Measurements from ENCODE around the gene FGD1. TPM values are rescaled to one million over a fixed set of nuclear protein-coding genes. Genes with fewer than 3 reads are reported as not detected.
A peak's percentile ranks its signal among the peaks of the same experiment; 100 is the strongest.

Gene FGD1
- total and polyA plus RNA-seq, 2 donors (not counting 3 experiments of a cell fraction or from before 2014, with no cell fraction given) = 6.3 to 19.6 TPM

GRCh38 chrX:54415534-54416350 is 80.3 kb downstream of the FGD1 start:
- dilution Hi-C loops (cut with MboI; ENCODE audit: extremely low pct_ligation_motif_present, low sequenced_read_pairs) (no loop called here), intact Hi-C loops (cut with micrococcal nuclease) (no loop called here)

DNA sequence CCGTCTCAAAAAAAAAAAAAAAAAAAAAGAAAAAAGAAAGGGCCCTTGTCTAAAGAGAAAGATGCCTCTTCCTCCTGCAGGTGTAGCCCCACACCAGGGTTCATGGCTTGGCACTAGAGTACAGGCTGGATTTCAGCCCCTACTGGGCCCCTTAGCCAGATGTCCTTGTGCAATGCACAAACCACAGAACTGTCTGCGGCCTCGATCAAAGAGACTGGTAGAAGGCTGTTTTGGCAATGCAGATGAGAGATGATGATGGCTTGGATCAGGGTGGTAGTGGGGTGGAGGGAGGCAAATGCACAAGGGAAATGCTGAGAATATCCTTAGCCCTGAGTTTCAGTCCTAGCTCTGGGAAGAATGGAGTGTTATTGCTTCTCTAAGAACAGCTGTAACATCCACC is 82.3 kb downstream of the FGD1 start:
- dilution Hi-C loops (cut with MboI; ENCODE audit: extremely low pct_ligation_motif_present, low sequenced_read_pairs) = no loop called here
- Histone ChIP-seq H3K36me3 (ENCODE audit: control insufficient read depth in 2 of 2, extremely low read depth in 1 of 2, insufficient read depth in 2 of 2, low read length in 2 of 2) (no peaks in the 10 kb centered on the region), H3K9me3 (replicated peaks; ENCODE audit: control insufficient read depth, insufficient read depth, low read length) (no peaks in the 10 kb centered on the region), H3K9me1 (replicated peaks; ENCODE audit: control insufficient read depth, extremely low read depth, insufficient read depth, low read length) (no peaks in the 10 kb centered on the region), H3K27me3 (ENCODE audit: control insufficient read depth in 2 of 2, insufficient read depth in 2 of 2, low read length in 2 of 2) (no peaks in the 10 kb centered on the region), H3K9ac (replicated peaks; ENCODE audit: extremely low read depth, insufficient read depth, low read length) (no peak overlapping the region), H2AFZ (ENCODE audit: low read depth, low read length) (no peak overlapping the region), H3K4me3 (replicated peaks in 1 of 3; ENCODE audit: insufficient read depth in 1 of 3, low read depth in 1 of 3, low read length in 3 of 3) (no peak overlapping the region), H3K27ac (ENCODE audit: insufficient read depth, low read depth, low read length) (no peak overlapping the region), H3K4me1 (ENCODE audit: control insufficient read depth, extremely low read depth, insufficient read depth, low read length) (no peaks in the 10 kb centered on the region), H3K4me2 (ENCODE audit: insufficient read depth, low read length) (no peak overlapping the region), H4K20me1 (replicated peaks; ENCODE audit: control insufficient read depth, extremely low read depth, insufficient read depth, low read length) (no peaks in the 10 kb centered on the region), H3K79me2 (ENCODE audit: control insufficient read depth, insufficient read depth, low read length) (no peaks in the 10 kb centered on the region)
- FAIRE-seq (peak; percentile 26), DNase-seq (ENCODE audit: low read depth, low spot score) (no peak)
- POLR2A ChIA-PET = no interaction called here
- intact Hi-C loops (cut with micrococcal nuclease) = no loop called here
- TF ChIP-seq FOS (IDR thresholded peaks at IDR 0.05; ENCODE audit: borderline replicate concordance, insufficient read depth, low read length) = no peak
- TF ChIP-seq POLR2AphosphoS5 (IDR thresholded peaks at IDR 0.05; ENCODE audit: insufficient read depth, low read depth, low read length) = no peak
- TF ChIP-seq MYC (IDR thresholded peaks at IDR 0.05; ENCODE audit: low read depth, low read length) = no peak
- TF ChIP-seq EZH2 (IDR thresholded peaks at IDR 0.05; ENCODE audit: borderline replicate concordance, low read depth, low read length, severe bottlenecking) = no peak
- TF ChIP-seq POLR2A (IDR thresholded peaks at IDR 0.05; ENCODE audit: low read depth, low read length) = no peak
- TF ChIP-seq, protein P1, sequence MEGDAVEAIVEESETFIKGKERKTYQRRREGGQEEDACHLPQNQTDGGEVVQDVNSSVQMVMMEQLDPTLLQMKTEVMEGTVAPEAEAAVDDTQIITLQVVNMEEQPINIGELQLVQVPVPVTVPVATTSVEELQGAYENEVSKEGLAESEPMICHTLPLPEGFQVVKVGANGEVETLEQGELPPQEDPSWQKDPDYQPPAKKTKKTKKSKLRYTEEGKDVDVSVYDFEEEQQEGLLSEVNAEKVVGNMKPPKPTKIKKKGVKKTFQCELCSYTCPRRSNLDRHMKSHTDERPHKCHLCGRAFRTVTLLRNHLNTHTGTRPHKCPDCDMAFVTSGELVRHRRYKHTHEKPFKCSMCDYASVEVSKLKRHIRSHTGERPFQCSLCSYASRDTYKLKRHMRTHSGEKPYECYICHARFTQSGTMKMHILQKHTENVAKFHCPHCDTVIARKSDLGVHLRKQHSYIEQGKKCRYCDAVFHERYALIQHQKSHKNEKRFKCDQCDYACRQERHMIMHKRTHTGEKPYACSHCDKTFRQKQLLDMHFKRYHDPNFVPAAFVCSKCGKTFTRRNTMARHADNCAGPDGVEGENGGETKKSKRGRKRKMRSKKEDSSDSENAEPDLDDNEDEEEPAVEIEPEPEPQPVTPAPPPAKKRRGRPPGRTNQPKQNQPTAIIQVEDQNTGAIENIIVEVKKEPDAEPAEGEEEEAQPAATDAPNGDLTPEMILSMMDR (IDR thresholded peaks at IDR 0.05; ENCODE audit: extremely low read depth in 1 of 2, insufficient read depth in 1 of 2, low read depth in 1 of 2, low read length in 2 of 2) = no peak
- TF ChIP-seq JUN (IDR thresholded peaks at IDR 0.05; ENCODE audit: borderline replicate concordance, insufficient read depth, insufficient read length, low read depth) = no peak
- TF ChIP-seq GATA2 (IDR thresholded peaks at IDR 0.05; ENCODE audit: insufficient read depth, insufficient read length, low read depth, low read length) = no peak
- TF ChIP-seq, protein P2, sequence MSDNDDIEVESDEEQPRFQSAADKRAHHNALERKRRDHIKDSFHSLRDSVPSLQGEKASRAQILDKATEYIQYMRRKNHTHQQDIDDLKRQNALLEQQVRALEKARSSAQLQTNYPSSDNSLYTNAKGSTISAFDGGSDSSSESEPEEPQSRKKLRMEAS (IDR thresholded peaks at IDR 0.05; ENCODE audit: insufficient read depth, insufficient read length) = no peak
- BruUV-seq (replicated peaks) = no TSS peak
- CTCF ChIA-PET = no interaction called here

More at GRCh38 chrX:54415534-54416350, 80.3 kb downstream of the FGD1 start:
- Histone ChIP-seq H3K27me3 (ENCODE audit: control insufficient read depth in 2 of 2, insufficient read depth in 2 of 2, low read length in 2 of 2) (no peaks in the 10 kb centered on the region), H3K79me2 (ENCODE audit: control insufficient read depth, insufficient read depth, low read length) (no peaks in the 10 kb centered on the region), H3K27ac (ENCODE audit: insufficient read depth, low read depth, low read length) (no peak overlapping the region), H3K4me2 (ENCODE audit: insufficient read depth, low read length) (no peak overlapping the region), H3K4me3 (replicated peaks in 1 of 3; ENCODE audit: insufficient read depth in 1 of 3, low read depth in 1 of 3, low read length in 3 of 3) (no peak overlapping the region), H3K9me3 (replicated peaks; ENCODE audit: control insufficient read depth, insufficient read depth, low read length) (no peaks in the 10 kb centered on the region), H3K36me3 (ENCODE audit: control insufficient read depth in 2 of 2, extremely low read depth in 1 of 2, insufficient read depth in 2 of 2, low read length in 2 of 2) (no peaks in the 10 kb centered on the region), H3K4me1 (ENCODE audit: control insufficient read depth, extremely low read depth, insufficient read depth, low read length) (no peaks in the 10 kb centered on the region), H3K9me1 (replicated peaks; ENCODE audit: control insufficient read depth, extremely low read depth, insufficient read depth, low read length) (no peaks in the 10 kb centered on the region), H3K9ac (replicated peaks; ENCODE audit: extremely low read depth, insufficient read depth, low read length) (no peak overlapping the region), H2AFZ (ENCODE audit: low read depth, low read length) (no peak overlapping the region), H4K20me1 (replicated peaks; ENCODE audit: control insufficient read depth, extremely low read depth, insufficient read depth, low read length) (no peaks in the 10 kb centered on the region)
- FAIRE-seq (no peak), DNase-seq (ENCODE audit: low read depth, low spot score) (no peak)
- TF ChIP-seq, protein P1 (IDR thresholded peaks at IDR 0.05; ENCODE audit: extremely low read depth in 1 of 2, insufficient read depth in 1 of 2, low read depth in 1 of 2, low read length in 2 of 2) = no peak
- TF ChIP-seq POLR2AphosphoS5 (IDR thresholded peaks at IDR 0.05; ENCODE audit: insufficient read depth, low read depth, low read length) (no peak), FOS (IDR thresholded peaks at IDR 0.05; ENCODE audit: borderline replicate concordance, insufficient read depth, low read length) (no peak)
- ChIA-PET CTCF (no interaction called here), POLR2A (no interaction called here)
- BruUV-seq (replicated peaks) = no TSS peak

Data from endothelial cell of umbilical vein (primary cell).